Activated T-cell treated with anti-CD3 and anti-CD28 coated beads, Interleukin-2, amount 50 U/mL, for 24 hours (primary cell): ENCODE results near the gene SIAH3.
"Not testable (repeated sequence)": the region's sequence is repeated elsewhere in the genome, so short reads cannot be mapped to it uniquely, and the experiment has no call there.

ENCODE experiments used
- DNase-seq: peaks from one replicate; pipeline ENCODE4 v3.0.0-alpha.2; 2020
- H3K27ac Mint-ChIP-seq: 2 replicates; pipeline ENCODE4 v1.8.0; 2020; ENCODE audit warnings: mild to moderate bottlenecking, mixed read lengths
- H3K27me3 Mint-ChIP-seq: 2 replicates; pipeline ENCODE4 v1.8.0; 2020; ENCODE audit warnings: mixed read lengths
- H3K36me3 Mint-ChIP-seq: 2 replicates; pipeline ENCODE4 v1.8.0; 2020; ENCODE audit warnings: low read depth, mixed read lengths
- H3K4me1 Mint-ChIP-seq: 2 replicates; pipeline ENCODE4 v1.8.0; 2020; ENCODE audit warnings: low read depth, mixed read lengths
- H3K4me3 Mint-ChIP-seq: 2 replicates; pipeline ENCODE4 v1.8.0; 2020; ENCODE audit warnings: mild to moderate bottlenecking, moderate library complexity, mixed read lengths
- H3K9me3 Mint-ChIP-seq: 2 replicates; pipeline ENCODE4 v1.8.0; 2020; ENCODE audit warnings: mixed read lengths

SIAH3 gene

DNA sequence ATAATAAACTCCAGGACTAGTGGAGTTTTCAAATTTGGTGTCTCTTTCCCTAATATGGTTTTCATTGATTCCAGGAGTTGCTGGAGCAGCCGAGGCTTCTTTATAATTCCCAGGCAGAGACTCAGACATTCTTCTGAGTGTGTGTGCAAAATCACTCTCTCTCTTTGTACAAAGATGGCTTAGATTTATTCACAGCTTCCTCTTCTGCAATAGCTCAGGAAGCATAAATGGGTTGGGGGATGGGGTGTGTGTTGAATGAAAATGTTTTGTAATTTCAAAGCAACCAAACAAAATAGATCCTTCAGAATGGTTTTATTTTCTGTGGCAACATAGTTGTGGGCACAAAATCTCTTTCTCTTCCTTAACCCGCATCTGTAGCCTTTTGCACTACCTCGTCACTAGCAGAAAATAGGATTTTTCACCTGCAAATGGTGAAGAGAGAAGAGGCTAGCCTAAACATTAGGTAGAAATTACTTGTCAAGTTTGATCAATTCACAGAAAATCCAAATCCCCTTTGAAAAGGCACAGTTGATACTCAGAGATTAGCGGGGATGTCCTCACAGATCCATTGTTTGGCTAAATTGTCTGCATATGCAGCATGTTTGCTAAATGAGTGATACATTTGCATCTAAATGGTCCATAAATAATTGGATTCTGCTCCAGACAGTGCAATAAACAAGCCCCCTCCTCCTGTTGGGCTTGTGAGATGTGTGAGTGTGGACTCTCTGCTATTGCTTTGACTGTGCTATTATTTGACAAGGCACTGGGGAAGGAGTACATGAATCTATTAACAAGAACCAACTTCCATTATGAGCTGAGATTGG is 82.7 kb downstream of the SIAH3 start:
- no peak overlapping the region for H3K27ac Mint-ChIP-seq

DNA sequence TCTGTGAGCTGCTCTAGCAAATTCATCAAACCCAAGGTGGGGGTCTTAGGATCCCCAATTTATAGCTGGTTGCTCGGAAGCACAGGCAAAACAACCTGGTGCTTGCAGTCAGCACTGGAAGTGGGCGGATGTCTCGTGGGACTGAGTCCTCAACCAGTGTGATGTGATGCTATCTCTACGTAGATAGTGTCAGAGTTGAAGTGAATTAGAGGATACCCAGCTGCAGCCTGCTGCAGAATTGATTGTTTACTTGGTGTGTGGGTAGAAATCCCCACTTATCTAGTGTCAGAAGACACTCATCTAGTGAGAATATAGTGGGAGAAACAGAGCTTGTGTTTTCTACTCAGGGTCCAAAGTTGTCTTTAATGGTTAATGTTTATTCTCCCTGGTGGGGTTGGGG is 86.1 kb downstream of the SIAH3 start:
- no peak overlapping the region for H3K4me3 Mint-ChIP-seq
- no peak overlapping the region for H3K27ac Mint-ChIP-seq
- no peaks in the 10 kb centered on the region for H3K36me3 Mint-ChIP-seq
- DNase-seq: no peak
- no peaks in the 10 kb centered on the region for H3K9me3 Mint-ChIP-seq
- H3K27me3 Mint-ChIP-seq: peaks cover 6% of the 10 kb centered on the region
- H3K4me1 Mint-ChIP-seq: peaks cover 2% of the 10 kb centered on the region

More for the DNA sequence above, 82.7 kb downstream of the SIAH3 start:
- Mint-ChIP-seq H3K27me3 (no peaks in the 10 kb centered on the region), H3K9me3 (no peaks in the 10 kb centered on the region), H3K4me1 (peaks cover 2% of the 10 kb centered on the region), H3K4me3 (no peak overlapping the region), H3K36me3 (no peaks in the 10 kb centered on the region)
- no peak for DNase-seq

DNA sequence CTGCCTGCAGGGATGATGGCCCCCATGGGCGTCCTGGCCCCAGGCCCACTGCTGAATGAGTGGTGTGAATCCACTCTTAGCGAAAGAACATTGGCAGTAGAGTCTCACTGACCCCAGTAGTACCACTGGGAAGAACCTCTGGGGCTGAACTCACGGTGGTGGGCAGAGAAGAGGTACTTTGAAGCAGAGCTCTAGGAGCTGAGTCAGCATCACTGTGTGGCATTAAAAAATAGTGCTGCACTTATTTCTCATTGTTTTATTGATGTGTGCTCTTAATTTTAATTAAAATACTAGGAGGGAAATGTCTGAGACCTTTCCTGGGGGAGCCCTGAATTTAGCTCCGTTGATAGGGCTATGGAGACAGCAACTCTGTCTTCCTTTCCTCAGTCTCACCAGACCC is 88.1 kb downstream of the SIAH3 start:
- Mint-ChIP-seq H3K27ac (no peak overlapping the region), H3K9me3 (no peaks in the 10 kb centered on the region), H3K4me1 (peaks cover under 1% of the 10 kb centered on the region), H3K4me3 (no peak overlapping the region), H3K36me3 (no peaks in the 10 kb centered on the region), H3K27me3 (peaks cover 6% of the 10 kb centered on the region)
- no peak for DNase-seq

- not testable (repeated sequence) for DNase-seq, H3K27ac Mint-ChIP-seq, H3K4me1 Mint-ChIP-seq, H3K36me3 Mint-ChIP-seq, H3K4me3 Mint-ChIP-seq, H3K27me3 Mint-ChIP-seq
- H3K9me3 Mint-ChIP-seq: peaks cover 13% of the 10 kb centered on the region
Measured at GRCh38 chr13:45757589-45757988, 94.0 kb downstream of the SIAH3 start.

DNA sequence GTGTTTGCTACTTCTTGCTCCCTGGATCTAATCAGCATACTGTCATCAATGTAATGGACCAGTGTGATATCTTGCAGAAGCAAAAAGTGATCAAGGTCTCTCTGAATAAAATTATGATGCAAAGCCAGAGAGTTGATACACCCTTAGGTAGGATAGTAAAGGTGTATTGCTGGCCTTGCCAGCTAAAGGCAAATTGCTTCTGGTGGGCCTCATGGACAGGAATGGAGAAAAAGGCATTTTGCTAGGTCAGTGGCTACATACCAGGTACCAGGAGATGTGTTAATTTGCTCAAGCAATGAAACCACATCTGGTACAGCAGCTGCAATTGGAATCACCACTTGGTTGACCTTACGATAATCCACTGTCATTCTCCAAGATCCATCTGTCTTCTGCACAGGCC is 95.1 kb downstream of the SIAH3 start:
- not testable (repeated sequence) for H3K27ac Mint-ChIP-seq, DNase-seq, H3K36me3 Mint-ChIP-seq, H3K4me1 Mint-ChIP-seq, H3K27me3 Mint-ChIP-seq, H3K4me3 Mint-ChIP-seq
- H3K9me3 Mint-ChIP-seq: peaks cover 13% of the 10 kb centered on the region

DNA sequence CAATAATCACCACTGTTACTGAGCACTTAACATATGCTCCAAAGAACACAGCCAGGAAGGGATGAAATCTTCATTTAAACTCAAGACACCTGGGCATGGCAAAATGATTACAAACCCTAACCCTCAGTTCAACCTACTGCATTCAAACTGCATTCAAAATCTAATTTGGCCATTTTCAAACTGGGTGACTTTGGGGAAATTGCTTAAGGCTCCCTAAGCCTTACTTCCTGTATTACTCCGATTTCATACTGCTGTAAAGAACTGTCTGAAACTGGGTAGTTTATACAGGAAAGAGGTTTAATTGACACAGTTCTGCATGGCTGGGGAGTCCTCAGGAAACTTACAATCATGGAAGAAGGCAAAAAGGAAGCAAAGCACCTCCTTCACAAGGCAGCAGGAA is 99.0 kb downstream of the SIAH3 start:
- Mint-ChIP-seq H3K36me3 (no peaks in the 10 kb centered on the region), H3K9me3 (peaks cover 5% of the 10 kb centered on the region), H3K4me1 (no peaks in the 10 kb centered on the region), H3K27ac (no peak overlapping the region), H3K4me3 (no peak overlapping the region), H3K27me3 (no peaks in the 10 kb centered on the region)
- no peak for DNase-seq

GRCh38 chr13:45751885-45752284 is 99.7 kb downstream of the SIAH3 start:
- no peak for DNase-seq
- Mint-ChIP-seq H3K9me3 (peaks cover under 1% of the 10 kb centered on the region), H3K27me3 (no peaks in the 10 kb centered on the region), H3K27ac (no peak overlapping the region), H3K36me3 (no peaks in the 10 kb centered on the region), H3K4me3 (no peak overlapping the region), H3K4me1 (no peaks in the 10 kb centered on the region)

- no peaks in the 10 kb centered on the region for H3K27me3 Mint-ChIP-seq
- H3K4me3 Mint-ChIP-seq: no peak overlapping the region
- no peak for DNase-seq
- no peaks in the 10 kb centered on the region for H3K4me1 Mint-ChIP-seq
- no peaks in the 10 kb centered on the region for H3K9me3 Mint-ChIP-seq
- no peak overlapping the region for H3K27ac Mint-ChIP-seq
- H3K36me3 Mint-ChIP-seq: no peaks in the 10 kb centered on the region
Measured at GRCh38 chr13:45750566-45750965, 101.0 kb downstream of the SIAH3 start.

GRCh38 chr13:45748941-45749759 is 102.4 kb downstream of the SIAH3 start:
- H3K27ac Mint-ChIP-seq: no peak overlapping the region
- H3K9me3 Mint-ChIP-seq: no peaks in the 10 kb centered on the region
- H3K4me1 Mint-ChIP-seq: no peaks in the 10 kb centered on the region
- H3K27me3 Mint-ChIP-seq: no peaks in the 10 kb centered on the region
- no peaks in the 10 kb centered on the region for H3K36me3 Mint-ChIP-seq
- DNase-seq: no peak
- no peak overlapping the region for H3K4me3 Mint-ChIP-seq

DNA sequence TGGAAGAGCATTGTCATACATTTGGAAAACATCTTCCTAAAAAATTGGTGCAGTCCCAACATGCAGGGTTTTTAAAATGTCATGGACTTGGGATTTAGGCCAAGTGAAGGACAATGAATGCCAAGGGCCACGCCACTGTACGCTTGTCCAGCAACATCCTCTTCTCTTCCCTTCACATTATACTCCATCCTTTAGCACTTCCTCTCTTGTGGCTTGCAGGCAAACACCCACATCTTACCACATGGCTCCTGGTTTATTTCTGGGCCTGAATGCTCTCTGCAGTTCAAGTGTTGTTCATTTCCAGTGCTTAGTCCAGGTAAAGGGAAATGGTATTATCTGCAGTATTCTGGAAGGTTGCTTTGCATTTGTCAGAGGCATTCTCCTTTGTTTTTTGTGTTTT is 104.5 kb downstream of the SIAH3 start:
- Mint-ChIP-seq H3K27me3 (no peaks in the 10 kb centered on the region), H3K9me3 (no peaks in the 10 kb centered on the region), H3K4me3 (no peak overlapping the region), H3K4me1 (no peaks in the 10 kb centered on the region), H3K27ac (no peak overlapping the region), H3K36me3 (no peaks in the 10 kb centered on the region)
- DNase-seq: no peak

DNA sequence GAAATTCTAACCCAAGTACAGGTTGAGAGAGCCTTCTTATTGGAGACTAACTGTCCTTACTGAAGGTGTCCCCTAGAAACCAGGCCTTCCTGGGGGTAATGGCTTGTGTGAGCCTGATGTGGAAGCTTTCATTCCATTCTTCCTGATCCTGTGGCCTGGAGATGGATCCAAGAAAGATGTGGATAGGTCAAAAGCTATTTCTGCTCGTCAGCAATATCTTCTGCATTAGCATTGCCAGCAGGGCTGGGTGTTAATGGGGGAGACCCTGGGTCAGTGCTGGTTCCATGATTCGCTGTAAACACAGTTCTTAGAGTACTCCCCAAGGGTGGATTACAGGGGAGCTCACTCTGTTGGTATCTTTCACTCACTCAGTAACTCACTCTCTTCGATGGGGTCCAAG is 106.6 kb downstream of the SIAH3 start:
- Mint-ChIP-seq H3K4me3 (no peak overlapping the region), H3K27ac (no peak overlapping the region), H3K4me1 (no peaks in the 10 kb centered on the region), H3K36me3 (no peaks in the 10 kb centered on the region), H3K9me3 (no peaks in the 10 kb centered on the region), H3K27me3 (no peaks in the 10 kb centered on the region)
- DNase-seq: no peak

DNA sequence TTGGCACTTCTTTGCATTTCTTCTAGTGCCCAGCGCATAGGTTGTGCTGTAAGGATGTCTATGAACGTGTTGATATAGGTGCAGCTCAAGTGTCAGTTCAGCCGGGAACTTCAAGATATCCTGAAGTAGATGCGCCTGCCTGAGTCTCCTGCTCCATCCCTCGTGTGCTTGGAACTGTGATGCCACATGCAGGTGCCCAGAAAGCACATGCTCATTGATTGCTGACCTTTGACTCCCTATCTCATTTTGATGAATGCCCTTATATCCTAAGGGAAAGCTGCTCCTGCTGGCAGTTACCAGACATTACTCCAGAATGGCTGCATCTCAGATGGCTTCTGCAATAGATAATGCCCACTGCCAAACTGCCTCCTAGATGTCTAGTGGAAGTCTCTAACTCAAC is 108.6 kb downstream of the SIAH3 start:
- DNase-seq: no peak
- Mint-ChIP-seq H3K4me1 (no peaks in the 10 kb centered on the region), H3K9me3 (no peaks in the 10 kb centered on the region)

GRCh38 chr13:45737571-45738017 is 114.0 kb downstream of the SIAH3 start:
- Mint-ChIP-seq H3K9me3 (no peaks in the 10 kb centered on the region), H3K36me3 (no peaks in the 10 kb centered on the region)
- DNase-seq: no peak

More for the DNA sequence above, 108.6 kb downstream of the SIAH3 start:
- Mint-ChIP-seq H3K27ac (no peak overlapping the region), H3K36me3 (no peaks in the 10 kb centered on the region), H3K4me3 (no peak overlapping the region), H3K27me3 (no peaks in the 10 kb centered on the region)

DNA sequence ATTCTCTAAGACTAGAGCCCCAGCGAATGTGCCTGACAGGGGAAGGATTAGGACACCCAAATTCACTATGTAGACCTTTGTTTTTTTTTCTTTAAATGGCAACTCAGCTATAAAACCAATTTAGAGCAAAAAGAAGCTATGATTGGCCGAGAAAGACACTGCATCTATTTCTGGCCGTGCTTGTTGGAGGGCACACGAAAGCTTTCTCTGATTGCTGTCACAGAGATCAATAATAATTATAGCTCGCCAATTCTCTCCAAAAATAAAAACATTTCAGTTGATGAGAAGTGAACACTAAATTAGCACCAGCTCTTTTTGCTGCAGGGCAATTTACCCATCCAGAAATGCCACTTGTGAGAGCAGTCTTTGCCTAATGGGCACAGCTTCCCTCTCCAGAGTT is 118.2 kb downstream of the SIAH3 start:
- H3K4me1 Mint-ChIP-seq: no peaks in the 10 kb centered on the region
- DNase-seq: no peak
- H3K36me3 Mint-ChIP-seq: no peaks in the 10 kb centered on the region
- peaks cover 7% of the 10 kb centered on the region for H3K27me3 Mint-ChIP-seq
- no peak overlapping the region for H3K27ac Mint-ChIP-seq
- no peaks in the 10 kb centered on the region for H3K9me3 Mint-ChIP-seq
- no peak overlapping the region for H3K4me3 Mint-ChIP-seq

More at GRCh38 chr13:45737571-45738017, 114.0 kb downstream of the SIAH3 start:
- H3K4me1 Mint-ChIP-seq: no peaks in the 10 kb centered on the region
- no peak overlapping the region for H3K4me3 Mint-ChIP-seq
- H3K27ac Mint-ChIP-seq: no peak overlapping the region
- H3K27me3 Mint-ChIP-seq: peaks cover 3% of the 10 kb centered on the region

- no peaks in the 10 kb centered on the region for H3K9me3 Mint-ChIP-seq
- H3K36me3 Mint-ChIP-seq: no peaks in the 10 kb centered on the region
- DNase-seq: no peak
- H3K4me1 Mint-ChIP-seq: no peaks in the 10 kb centered on the region
- H3K27ac Mint-ChIP-seq: no peak overlapping the region
- peaks cover 8% of the 10 kb centered on the region for H3K27me3 Mint-ChIP-seq
- no peak overlapping the region for H3K4me3 Mint-ChIP-seq
Measured at GRCh38 chr13:45732916-45733315, 118.6 kb downstream of the SIAH3 start.
